Mesendoderm (in vitro differentiated cells): ENCODE measurements around the gene FRG1.
"Not testable (repeated sequence)": the region's sequence is repeated elsewhere in the genome, so short reads cannot be mapped to it uniquely, and the experiment has no call there.

Experiments used
- DNase-seq: peaks from one replicate; pipeline ENCODE4 v3.0.0; 2013
- H2AK5ac ChIP-seq: 2 replicates; pipeline ENCODE4 v1.6.1; 2013; ENCODE audit warnings: low read length, inconsistent platforms
- H2BK120ac ChIP-seq: 2 replicates; pipeline ENCODE4 v1.6.1; 2013; ENCODE audit warnings: low read depth, mild to moderate bottlenecking, low read length, moderate library complexity, mixed read lengths
- H2BK15ac ChIP-seq: replicated peaks from 2 replicates; pipeline ENCODE4 v1.6.1; 2013; ENCODE audit warnings: low read depth, mild to moderate bottlenecking, moderate library complexity
- H2BK5ac ChIP-seq: 2 replicates; pipeline ENCODE4 v1.6.1; 2013; ENCODE audit warnings: low read length, inconsistent platforms
- H3K18ac ChIP-seq: 2 replicates; pipeline ENCODE4 v1.6.1; 2013; ENCODE audit warnings: mild to moderate bottlenecking, low read length, mixed read lengths
- H3K23ac ChIP-seq: one replicate; pipeline ENCODE4 v1.6.1; 2013; ENCODE audit warnings: low read length
- H3K27ac ChIP-seq: 2 replicates; pipeline ENCODE4 v1.5.1; 2013; ENCODE audit warnings: low read depth, mild to moderate bottlenecking, inconsistent platforms, low read length, moderate library complexity
- H3K27me3 ChIP-seq: 2 replicates; pipeline ENCODE4 v1.6.1; 2013; ENCODE audit warnings: low read length, control low read depth, mild to moderate bottlenecking, inconsistent platforms; ENCODE audit not compliant: insufficient read depth, poor library complexity
- H3K36me3 ChIP-seq: 2 replicates; pipeline ENCODE4 v1.6.1; 2013; ENCODE audit warnings: low read length, inconsistent platforms; ENCODE audit not compliant: control insufficient read depth, insufficient read depth
- H3K4ac ChIP-seq: one replicate; pipeline ENCODE4 v1.6.1; 2013; ENCODE audit warnings: low read depth, mild to moderate bottlenecking, low read length, moderate library complexity
- H3K4me1 ChIP-seq: 2 replicates; pipeline ENCODE4 v1.6.1; 2013; ENCODE audit warnings: low read depth, low read length, inconsistent platforms; ENCODE audit not compliant: control insufficient read depth
- H3K4me2 ChIP-seq: 2 replicates; pipeline ENCODE4 v1.6.1; 2013; ENCODE audit warnings: low read length
- H3K4me3 ChIP-seq: 2 replicates; pipeline ENCODE4 v1.5.1; 2013; ENCODE audit warnings: mild to moderate bottlenecking, low read length
- H3K56ac ChIP-seq: one replicate; pipeline ENCODE4 v1.6.1; 2013; ENCODE audit warnings: low read length
- H3K79me1 ChIP-seq: 2 replicates; pipeline ENCODE4 v1.6.1; 2013; ENCODE audit warnings: low read length, inconsistent platforms
- H3K79me2 ChIP-seq: 2 replicates; pipeline ENCODE4 v1.6.1; 2013; ENCODE audit warnings: mild to moderate bottlenecking, low read length; ENCODE audit not compliant: control insufficient read depth, insufficient read depth
- H3K9ac ChIP-seq: 2 replicates; pipeline ENCODE4 v1.6.1; 2013; ENCODE audit warnings: low read length, inconsistent platforms
- H4K5ac ChIP-seq: one replicate; pipeline ENCODE4 v1.6.1; 2013; ENCODE audit warnings: low read length
- H4K8ac ChIP-seq: one replicate; pipeline ENCODE4 v1.6.1; 2013; ENCODE audit warnings: low read depth, mild to moderate bottlenecking, control low read depth, low read length, moderate library complexity
- WGBS: extraction: QIAGEN DNeasy Blood & Tissue Kit; methylation state at CpG from one replicate; pipeline ENCODE4 v1.1.7; 2013; ENCODE audit warnings: low lambda C conversion rate, missing lambda C conversion rate; ENCODE audit not compliant: insufficient coverage; ENCODE audit errors: extremely low coverage; 5-methylcytosine and 5-hydroxymethylcytosine counted together

Gene FRG1

GRCh38 chr4:189917161-189917891 is 23.3 kb upstream of the FRG1 start:
- H3K4me3 ChIP-seq, result no peak overlapping the region
- H2BK120ac ChIP-seq, result no peak overlapping the region
- H4K8ac ChIP-seq, result no peak overlapping the region
- H2BK5ac ChIP-seq, result no peak overlapping the region
- no peak overlapping the region for H2AK5ac ChIP-seq
- no peaks in the 10 kb centered on the region for H3K79me1 ChIP-seq
- H3K4ac ChIP-seq, result no peak overlapping the region
- DNase-seq, result no peak
- H3K79me2 ChIP-seq, result no peaks in the 10 kb centered on the region
- no peaks in the 10 kb centered on the region for H3K27me3 ChIP-seq
- H4K5ac ChIP-seq, result no peak overlapping the region
- H3K9ac ChIP-seq, result no peak overlapping the region
- no peak overlapping the region for H3K23ac ChIP-seq
- WGBS, result no CpG with 5 or more reads among the region's 23 CpGs
- no peak overlapping the region for H3K27ac ChIP-seq
- H3K56ac ChIP-seq, result no peak overlapping the region
- no peak overlapping the region for H3K4me2 ChIP-seq
- H2BK15ac ChIP-seq, result no peak overlapping the region
- no peak overlapping the region for H3K18ac ChIP-seq
- no peaks in the 10 kb centered on the region for H3K36me3 ChIP-seq
- H3K4me1 ChIP-seq, result no peaks in the 10 kb centered on the region

DNA sequence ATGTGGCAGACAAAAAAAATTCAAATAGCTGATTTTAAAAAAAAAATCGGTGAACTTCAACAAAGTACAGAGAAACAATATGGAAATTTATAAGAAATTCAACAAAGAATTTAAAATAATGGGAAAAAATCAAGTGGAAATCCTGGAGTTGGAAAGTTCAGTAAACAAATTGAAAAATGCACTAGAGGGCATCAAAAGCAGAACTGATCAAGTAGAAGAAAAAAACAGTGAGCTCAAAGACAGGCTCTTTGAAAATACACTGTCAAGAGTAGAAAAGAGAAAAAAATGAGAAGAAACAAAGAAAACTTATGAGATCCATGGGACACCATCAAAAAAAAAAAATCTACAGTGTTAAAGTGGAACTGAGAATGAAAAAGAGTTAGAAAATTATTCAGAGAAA is 19.6 kb upstream of the FRG1 start:
- no peak overlapping the region for H2BK120ac ChIP-seq
- H3K4me2 ChIP-seq, result no peak overlapping the region
- H4K8ac ChIP-seq, result no peak overlapping the region
- H2AK5ac ChIP-seq, result no peak overlapping the region
- H2BK5ac ChIP-seq, result no peak overlapping the region
- H3K9ac ChIP-seq, result no peak overlapping the region
- no peaks in the 10 kb centered on the region for H3K27me3 ChIP-seq
- H3K18ac ChIP-seq, result no peak overlapping the region
- no peak overlapping the region for H3K4me3 ChIP-seq
- H3K56ac ChIP-seq, result no peak overlapping the region
- H3K79me2 ChIP-seq, result no peaks in the 10 kb centered on the region
- H3K79me1 ChIP-seq, result no peaks in the 10 kb centered on the region
- H3K4ac ChIP-seq, result no peak overlapping the region
- H3K36me3 ChIP-seq, result no peaks in the 10 kb centered on the region
- no peak overlapping the region for H3K23ac ChIP-seq
- H2BK15ac ChIP-seq, result no peak overlapping the region
- no CpG with 5 or more reads among the region's 1 CpG for WGBS
- no peak overlapping the region for H4K5ac ChIP-seq
- DNase-seq, result no peak
- H3K27ac ChIP-seq, result no peak overlapping the region
- no peaks in the 10 kb centered on the region for H3K4me1 ChIP-seq

DNA sequence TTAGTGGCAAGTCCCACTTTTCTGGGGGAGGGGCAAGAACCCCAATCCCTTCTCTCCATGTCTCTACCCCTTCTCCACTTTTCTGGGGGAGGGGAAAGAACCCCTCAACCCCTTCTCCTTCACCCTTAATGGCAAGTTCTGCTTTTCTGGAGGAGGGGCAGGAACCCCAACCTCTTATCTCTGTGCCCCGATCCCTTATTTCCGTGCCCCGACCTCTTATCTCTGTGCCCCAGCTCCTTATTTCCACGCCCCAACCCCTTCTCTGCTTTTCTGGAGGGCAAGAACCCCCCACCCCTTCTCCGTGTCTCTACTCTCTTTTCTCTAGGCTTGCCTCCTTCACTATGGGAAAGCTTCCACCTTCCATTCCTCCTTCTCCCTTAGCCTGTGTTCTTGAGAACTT is 13.9 kb upstream of the FRG1 start:
- not testable (repeated sequence) for H3K18ac ChIP-seq, H3K4me1 ChIP-seq, H3K79me2 ChIP-seq, H4K5ac ChIP-seq, H3K9ac ChIP-seq, H4K8ac ChIP-seq, H2BK5ac ChIP-seq, H2AK5ac ChIP-seq, DNase-seq, H3K27ac ChIP-seq, H3K23ac ChIP-seq, H3K27me3 ChIP-seq, H2BK120ac ChIP-seq, H3K36me3 ChIP-seq, H3K4ac ChIP-seq, H3K79me1 ChIP-seq, H3K56ac ChIP-seq, H3K4me2 ChIP-seq, H2BK15ac ChIP-seq, H3K4me3 ChIP-seq
- no CpG with 5 or more reads among the region's 5 CpGs for WGBS

DNA sequence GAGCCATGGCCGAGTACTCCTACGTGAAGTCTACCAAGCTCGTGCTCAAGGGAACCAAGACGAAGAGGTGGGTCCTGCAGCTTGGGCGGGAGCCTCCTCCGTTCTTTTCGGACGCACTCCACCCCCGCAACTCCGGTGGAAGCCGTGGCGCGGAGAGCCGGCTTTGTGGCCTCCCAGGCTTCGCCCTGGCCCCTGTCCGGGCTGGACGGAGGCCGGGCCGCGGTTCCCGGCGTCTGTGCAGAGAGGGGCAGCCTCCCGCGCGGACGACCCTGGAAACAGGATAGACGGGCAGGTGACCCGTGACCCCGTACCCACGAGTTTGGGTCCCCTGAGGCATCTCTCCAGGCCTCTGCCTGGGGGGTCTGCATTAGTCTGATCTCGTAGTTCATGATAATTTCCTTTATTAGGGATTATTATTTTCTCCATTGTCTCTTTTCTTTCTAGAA is 356 bp downstream of the FRG1 start:
- H3K4ac ChIP-seq, result no peak overlapping the region
- no peak overlapping the region for H2BK15ac ChIP-seq
- peak overlapping the region; percentile 43 for H3K27ac ChIP-seq
- no peak overlapping the region for H2BK5ac ChIP-seq
- no peaks in the 10 kb centered on the region for H3K79me1 ChIP-seq
- H3K4me3 ChIP-seq, result peak overlapping the region; percentile 68
- WGBS, result no CpG with 5 or more reads among the region's 31 CpGs
- H3K27me3 ChIP-seq, result no peaks in the 10 kb centered on the region
- H3K4me1 ChIP-seq, result no peaks in the 10 kb centered on the region
- H2AK5ac ChIP-seq, result no peak overlapping the region
- peaks cover 2% of the 10 kb centered on the region for H3K79me2 ChIP-seq
- H3K4me2 ChIP-seq, result peak overlapping the region; percentile 48
- peak overlapping the region; percentile 73 for H3K9ac ChIP-seq
- no peak overlapping the region for H2BK120ac ChIP-seq
- no peaks in the 10 kb centered on the region for H3K36me3 ChIP-seq
- no peak overlapping the region for H4K5ac ChIP-seq
- no peak overlapping the region for H4K8ac ChIP-seq
- H3K18ac ChIP-seq, result no peak overlapping the region
- peak overlapping the region; percentile 83 for H3K56ac ChIP-seq
- DNase-seq, result no peak
- H3K23ac ChIP-seq, result no peak overlapping the region

GRCh38 chr4:189942412-189942811 is 1.7 kb downstream of the FRG1 start:
- not testable (repeated sequence) for H4K8ac ChIP-seq, H3K56ac ChIP-seq, H2AK5ac ChIP-seq, H3K27ac ChIP-seq, H3K79me2 ChIP-seq, H3K36me3 ChIP-seq, H3K18ac ChIP-seq, H3K79me1 ChIP-seq, H3K27me3 ChIP-seq, H3K23ac ChIP-seq, H2BK5ac ChIP-seq, H3K4ac ChIP-seq, H4K5ac ChIP-seq, H3K4me3 ChIP-seq, H3K4me1 ChIP-seq, H3K4me2 ChIP-seq, H2BK120ac ChIP-seq, H3K9ac ChIP-seq, DNase-seq, H2BK15ac ChIP-seq
- no CpG with 5 or more reads among the region's 3 CpGs for whole genome bisulfite sequencing

DNA sequence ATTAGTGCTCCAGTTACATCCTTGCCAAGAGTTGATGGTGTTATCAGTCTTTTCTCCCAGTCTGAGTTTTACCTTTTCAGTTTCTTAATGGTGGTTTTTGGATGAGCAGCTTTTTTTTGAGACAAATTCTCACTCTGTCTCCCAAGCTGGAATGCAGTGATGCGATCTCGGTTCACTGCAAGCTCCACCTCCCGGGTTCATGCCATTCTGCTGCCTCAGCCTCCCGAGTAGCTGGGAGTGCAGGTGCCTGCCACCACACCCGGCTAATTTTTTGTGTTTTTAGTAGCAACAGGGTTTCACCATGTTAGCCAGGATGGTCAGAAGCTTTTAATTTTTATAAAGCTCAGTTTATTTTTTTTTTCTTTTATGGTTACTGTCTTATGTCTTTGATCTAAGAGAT is 3.4 kb downstream of the FRG1 start:
- H4K5ac ChIP-seq, result not testable (repeated sequence)
- WGBS, result no CpG with 5 or more reads among the region's 5 CpGs

More for the DNA sequence above, 3.4 kb downstream of the FRG1 start:
- not testable (repeated sequence) for H2BK5ac ChIP-seq, H3K36me3 ChIP-seq, H3K27ac ChIP-seq, H3K4me3 ChIP-seq, H2BK120ac ChIP-seq, H3K79me1 ChIP-seq, H3K4me2 ChIP-seq, H3K4me1 ChIP-seq, H3K9ac ChIP-seq, H2BK15ac ChIP-seq, DNase-seq, H3K18ac ChIP-seq, H3K4ac ChIP-seq, H2AK5ac ChIP-seq, H3K27me3 ChIP-seq, H3K56ac ChIP-seq, H3K79me2 ChIP-seq, H3K23ac ChIP-seq, H4K8ac ChIP-seq
